MG63 (cell line): ENCODE results near the gene UGP2. TPM values are rescaled to one million over a fixed set of nuclear protein-coding genes. Genes with fewer than 3 reads are reported as not detected.
"Not testable (repeated sequence)": the region's sequence is repeated elsewhere in the genome, so short reads cannot be mapped to it uniquely, and the experiment has no call there.

Experiments used
- DNase-seq: peaks from one replicate; pipeline ENCODE4 v3.0.0-alpha.2; 2020
- H3K27me3 ChIP-seq: fragments of 250-450 bp; sonication (Bioruptor Pico); 2 replicates; pipeline ENCODE4 v1.5.1; 2020; ENCODE audit warnings: mild to moderate bottlenecking, moderate library complexity
- H3K36me3 ChIP-seq: fragments of 250-450 bp; sonication (Bioruptor Pico); 2 replicates; pipeline ENCODE4 v1.5.1; 2020; ENCODE audit warnings: mild to moderate bottlenecking, moderate library complexity
- H3K4me3 ChIP-seq: fragments of 250-450 bp; sonication (Bioruptor Pico); 2 replicates; pipeline ENCODE4 v1.5.1; 2020; ENCODE audit warnings: mild to moderate bottlenecking, moderate library complexity
- H3K9me3 ChIP-seq: fragments of 250-450 bp; sonication (Bioruptor Pico); 2 replicates; pipeline ENCODE4 v1.5.1; 2020; ENCODE audit warnings: mild to moderate bottlenecking, moderate library complexity
- total RNA-seq: library from RNA; depleted of rRNA; stranded (reverse); fragments of >200 nt; shearing (Covaris generic); gene quantifications from 2 replicates; pipeline ENCODE4 v1.2.3, GENCODE V29; 2014; ENCODE audit warnings: low replicate concordance; rRNA removed

Gene UGP2
- 31.2 and 41.4 TPM in 2 replicates for total RNA-seq

DNA sequence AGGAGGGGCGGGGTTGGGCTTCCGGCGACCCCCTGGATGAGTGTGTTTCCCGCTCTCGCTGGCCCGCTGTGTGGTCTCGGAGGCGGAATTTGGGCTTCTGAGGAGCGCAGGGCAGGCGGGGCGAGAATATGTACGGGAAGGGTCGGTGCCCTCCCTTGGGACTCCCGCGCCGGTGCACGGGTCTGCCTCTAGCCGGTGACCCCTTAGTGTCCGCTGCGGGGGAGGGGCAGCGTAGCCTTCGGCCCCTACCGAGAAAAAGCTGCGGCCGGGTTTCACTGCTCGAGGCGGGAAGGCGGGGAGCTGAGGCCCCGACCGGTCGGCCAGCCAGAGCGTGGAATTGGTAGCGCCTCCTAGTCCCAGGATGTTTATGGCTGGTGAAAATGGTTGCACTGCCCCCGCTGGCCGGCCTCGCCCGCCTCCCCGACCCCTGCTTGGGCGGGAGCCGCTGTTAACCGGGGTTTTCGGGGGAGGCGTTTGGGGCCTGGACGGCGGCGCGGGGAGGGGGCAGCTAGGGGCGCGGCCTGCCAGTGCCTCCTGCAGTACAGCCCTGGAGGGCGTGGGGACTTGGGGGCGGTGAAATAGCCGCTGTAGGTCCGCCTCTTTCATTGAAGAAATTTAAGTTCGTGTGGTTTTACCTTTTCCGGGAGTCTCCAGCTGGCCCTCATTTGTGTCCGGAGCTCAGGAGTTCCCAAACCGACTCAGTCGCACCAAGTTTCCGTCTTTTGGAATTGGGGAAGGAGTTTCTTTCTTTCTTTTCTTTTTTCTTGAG is at the start of gene UGP2:
Gene UGP2, plus strand, starts transcription at position 643 of the 769 bp plus-strand sequence. CDS start 290 bp downstream, outside the sequence.
- H3K36me3 ChIP-seq: no peaks in the 10 kb centered on the region; the same call in 1 of the 2 replicates

DNA sequence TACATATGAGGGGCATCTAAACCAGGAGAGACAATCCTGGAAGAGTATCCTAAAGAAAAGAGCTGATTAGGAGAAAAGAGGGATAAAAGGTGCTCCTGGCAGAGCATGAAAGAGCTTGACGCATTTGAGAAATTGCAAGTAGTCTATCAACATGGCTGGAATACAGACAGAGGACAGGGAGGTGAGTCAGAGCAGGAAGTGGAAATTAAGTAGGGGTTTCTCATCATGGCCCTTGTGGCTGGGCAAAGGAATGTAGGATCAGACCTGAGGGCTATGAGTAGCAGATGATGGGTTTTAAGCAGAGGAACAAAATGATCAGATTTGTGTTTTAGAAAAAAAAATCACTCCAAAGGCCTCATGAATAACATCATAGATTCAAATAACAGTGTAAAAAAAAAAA is 49.2 kb upstream of the UGP2 start:
- Histone ChIP-seq H3K4me3 (no peak overlapping the region), H3K36me3 (no peaks in the 10 kb centered on the region), H3K9me3 (no peaks in the 10 kb centered on the region), H3K27me3 (no peaks in the 10 kb centered on the region)
- peak; percentile 47 for DNase-seq

More for the DNA sequence above, at the start of gene UGP2:
- Histone ChIP-seq H3K9me3 (no peaks in the 10 kb centered on the region), H3K27me3 (no peaks in the 10 kb centered on the region), H3K4me3 (peak within 1 kb of the TSS; percentile 92)
- peak; percentile 95 for DNase-seq

DNA sequence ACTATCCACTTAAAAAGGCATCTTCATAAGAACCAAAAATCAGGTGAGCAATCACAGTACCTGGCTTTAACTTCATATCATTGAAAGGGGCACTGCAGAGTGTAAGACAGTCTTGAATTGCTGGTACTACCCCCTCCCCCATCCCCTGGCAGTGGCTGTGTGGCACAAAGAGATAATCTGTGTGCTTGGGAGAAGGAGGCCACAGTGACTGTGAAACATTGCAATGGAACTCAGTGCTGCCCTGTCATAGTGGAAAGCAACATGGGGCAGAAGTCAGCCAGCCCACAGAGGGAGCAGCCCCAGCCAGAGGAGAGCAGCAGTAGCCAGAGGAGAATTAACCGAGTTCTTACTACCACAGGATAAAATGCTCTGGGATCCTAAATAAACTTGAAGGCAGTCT is 45.3 kb upstream of the UGP2 start:
- H3K4me3 ChIP-seq: no peak overlapping the region
- no peaks in the 10 kb centered on the region for H3K27me3 ChIP-seq
- H3K36me3 ChIP-seq: no peaks in the 10 kb centered on the region
- no peaks in the 10 kb centered on the region for H3K9me3 ChIP-seq
- DNase-seq: no peak

DNA sequence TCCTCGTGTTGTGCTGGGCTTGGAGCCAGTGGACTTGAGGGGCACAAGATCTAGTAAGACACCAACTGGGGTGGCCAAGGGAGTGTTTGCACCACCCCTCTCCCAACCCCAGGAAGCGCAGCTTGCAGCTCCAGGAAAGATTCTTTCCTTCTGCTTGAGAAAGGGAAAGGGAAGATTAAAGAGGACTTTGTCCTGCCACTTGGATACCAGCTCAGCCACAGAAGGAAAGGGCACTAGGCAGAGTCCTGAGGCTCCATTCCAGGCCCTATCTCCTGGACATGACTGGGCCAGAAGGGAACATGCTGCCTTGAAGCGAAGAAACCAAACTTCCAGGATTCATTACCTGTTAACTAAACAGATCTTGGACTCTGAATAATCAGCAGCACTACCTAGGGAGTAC is 44.9 kb upstream of the UGP2 start:
- no peaks in the 10 kb centered on the region for H3K36me3 ChIP-seq
- DNase-seq: no peak
- no peak overlapping the region for H3K4me3 ChIP-seq
- no peaks in the 10 kb centered on the region for H3K27me3 ChIP-seq
- H3K9me3 ChIP-seq: no peaks in the 10 kb centered on the region

DNA sequence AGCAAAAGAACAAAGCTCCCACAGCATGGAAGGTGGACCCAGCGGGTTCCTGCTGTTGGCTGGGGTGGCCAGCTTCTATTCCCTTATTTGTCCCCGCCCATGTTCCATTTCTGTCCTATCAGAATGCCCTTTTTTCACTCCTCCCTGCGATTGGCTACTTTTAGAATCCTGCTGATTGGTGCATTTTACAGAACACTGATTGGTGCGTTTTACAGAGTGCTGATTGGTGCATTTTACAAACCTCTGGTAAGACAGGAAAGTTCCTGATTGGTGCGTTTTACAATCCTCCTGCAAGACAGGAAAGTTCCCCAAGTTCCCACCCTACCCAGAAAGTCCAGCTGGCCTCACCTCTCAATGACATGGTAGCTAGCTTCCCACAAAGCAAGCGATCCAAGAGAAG is 40.2 kb upstream of the UGP2 start:
- Histone ChIP-seq H3K9me3 (no peaks in the 10 kb centered on the region), H3K27me3 (no peaks in the 10 kb centered on the region), H3K36me3 (no peaks in the 10 kb centered on the region), H3K4me3 (no peak overlapping the region)
- no peak for DNase-seq

DNA sequence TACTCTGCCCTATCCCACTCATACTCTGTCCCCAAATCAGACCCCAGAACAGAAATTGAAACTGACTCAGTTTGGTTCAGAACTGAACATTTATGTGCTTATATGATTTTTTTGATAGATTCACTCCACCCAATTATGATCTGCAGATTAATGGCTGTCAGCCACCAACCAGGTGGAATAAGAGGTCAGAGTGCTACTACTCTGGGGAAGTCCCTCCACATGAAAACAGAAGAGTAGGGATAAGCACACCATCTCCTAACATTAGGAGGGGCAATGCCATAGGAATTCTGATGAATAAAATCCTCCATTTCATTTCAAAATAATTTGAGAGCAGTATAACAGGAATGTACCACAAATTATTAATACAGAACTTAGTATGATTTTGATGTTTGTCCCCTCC is 36.3 kb upstream of the UGP2 start:
- H3K27me3 ChIP-seq: no peaks in the 10 kb centered on the region
- no peak overlapping the region for H3K4me3 ChIP-seq

DNA sequence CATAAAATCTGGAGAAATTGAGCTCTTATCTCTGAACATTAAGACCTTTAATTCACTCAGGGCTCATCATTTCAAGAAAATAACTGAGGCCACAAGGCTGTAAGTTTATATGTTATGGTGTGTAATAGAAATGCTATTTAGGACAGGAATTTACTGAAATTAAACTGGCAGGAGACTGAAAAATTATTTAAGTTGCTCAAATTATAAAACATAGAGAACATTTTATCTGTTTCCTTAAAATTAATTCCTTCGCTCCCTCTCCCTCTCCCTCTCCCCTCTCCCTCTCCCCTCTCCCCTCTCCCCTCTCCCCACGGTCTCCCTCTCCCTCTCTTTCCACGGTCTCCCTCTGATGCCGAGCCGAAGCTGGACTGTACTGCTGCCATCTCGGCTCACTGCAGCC is 33.7 kb upstream of the UGP2 start:
- not testable (repeated sequence) for H3K4me3 ChIP-seq, DNase-seq

More for the DNA sequence above, 36.3 kb upstream of the UGP2 start:
- H3K9me3 ChIP-seq: no peaks in the 10 kb centered on the region
- no peaks in the 10 kb centered on the region for H3K36me3 ChIP-seq
- no peak for DNase-seq

DNA sequence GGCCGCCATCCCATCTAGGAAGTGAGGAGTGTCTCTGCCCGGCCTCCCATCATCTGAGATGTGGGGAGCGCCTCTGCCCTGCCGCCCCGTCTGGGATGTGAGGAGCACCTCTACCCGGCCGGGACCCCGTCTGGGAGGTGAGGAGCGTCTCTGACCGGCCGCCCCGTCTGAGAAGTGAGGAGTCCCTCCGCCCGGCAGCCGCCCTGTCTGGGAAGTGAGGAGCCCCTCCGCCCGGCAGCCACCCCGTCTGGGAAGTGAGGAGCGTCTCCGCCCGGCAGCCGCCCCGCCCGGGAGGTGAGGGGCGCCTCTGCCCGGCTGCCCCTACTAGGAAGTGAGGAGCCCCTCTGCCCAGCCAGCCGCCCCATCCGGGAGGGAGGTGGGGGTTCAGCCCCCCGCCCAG is 32.8 kb upstream of the UGP2 start:
- DNase-seq, H3K27me3 ChIP-seq, H3K36me3 ChIP-seq, H3K4me3 ChIP-seq, H3K9me3 ChIP-seq: not testable (repeated sequence)

More for the DNA sequence above, 33.7 kb upstream of the UGP2 start:
- not testable (repeated sequence) for H3K27me3 ChIP-seq, H3K9me3 ChIP-seq, H3K36me3 ChIP-seq

DNA sequence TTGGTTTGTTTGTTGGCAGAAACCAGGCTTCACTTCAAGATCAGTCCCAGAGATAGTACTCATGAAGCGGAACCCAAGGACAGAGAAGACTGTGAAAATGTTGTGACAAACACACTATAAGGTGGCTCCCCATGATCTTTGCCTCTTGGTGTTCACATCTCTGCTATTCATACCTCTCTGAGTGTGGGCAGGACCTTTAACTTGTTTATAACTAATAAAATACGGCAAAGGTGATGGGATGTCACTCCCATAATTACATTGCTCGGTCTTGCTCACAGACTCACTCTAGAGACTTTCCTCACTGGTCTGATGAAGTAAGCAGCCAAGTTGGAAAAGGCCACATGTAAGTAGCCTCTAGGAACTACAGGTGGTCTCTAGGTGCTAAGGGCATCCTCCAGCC is 30.6 kb upstream of the UGP2 start:
- Histone ChIP-seq H3K9me3 (no peaks in the 10 kb centered on the region), H3K27me3 (no peaks in the 10 kb centered on the region), H3K36me3 (no peaks in the 10 kb centered on the region), H3K4me3 (no peak overlapping the region)
- DNase-seq: no peak

DNA sequence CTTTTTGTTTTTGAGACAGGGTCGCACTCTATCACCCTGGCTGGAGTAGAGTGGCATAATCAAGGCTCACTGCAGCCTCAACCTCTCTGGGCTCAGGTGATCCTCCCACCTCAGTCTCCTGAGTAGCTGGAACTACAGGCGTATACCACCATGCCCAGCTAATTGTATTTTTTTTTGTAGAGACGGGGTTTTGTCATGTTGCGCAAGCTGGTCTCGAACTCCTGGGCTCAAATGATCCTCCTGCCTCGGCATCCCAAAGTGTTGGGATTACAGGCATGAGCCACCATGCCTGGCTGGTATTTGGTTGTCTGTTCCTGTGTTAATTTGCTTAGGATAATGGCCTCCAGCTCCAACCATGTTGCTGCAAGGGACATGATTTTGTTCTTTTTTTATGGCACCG is 29.8 kb upstream of the UGP2 start:
- H3K27me3 ChIP-seq, H3K36me3 ChIP-seq, DNase-seq, H3K9me3 ChIP-seq, H3K4me3 ChIP-seq: not testable (repeated sequence)

DNA sequence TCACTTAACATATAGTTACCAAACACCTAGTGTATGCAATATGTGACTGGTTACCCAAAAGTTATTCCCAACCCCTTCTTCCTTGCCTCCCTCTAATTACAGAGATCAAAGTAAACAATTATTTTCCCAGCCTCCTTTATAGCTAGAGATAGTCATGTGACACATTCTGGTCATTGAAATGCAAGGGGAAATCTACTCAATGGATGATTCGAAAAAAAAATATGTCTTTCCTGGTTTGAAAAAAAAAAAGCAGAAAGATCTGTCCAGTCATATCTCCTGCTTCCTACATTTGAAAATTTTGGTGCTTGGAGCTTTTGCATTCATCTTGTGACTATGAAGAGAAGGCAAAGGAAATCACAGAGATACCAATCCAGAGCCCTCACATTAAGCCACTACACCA is 27.6 kb upstream of the UGP2 start:
- Histone ChIP-seq H3K4me3 (no peak overlapping the region), H3K9me3 (no peaks in the 10 kb centered on the region), H3K36me3 (no peaks in the 10 kb centered on the region), H3K27me3 (no peaks in the 10 kb centered on the region)
- DNase-seq: no peak

DNA sequence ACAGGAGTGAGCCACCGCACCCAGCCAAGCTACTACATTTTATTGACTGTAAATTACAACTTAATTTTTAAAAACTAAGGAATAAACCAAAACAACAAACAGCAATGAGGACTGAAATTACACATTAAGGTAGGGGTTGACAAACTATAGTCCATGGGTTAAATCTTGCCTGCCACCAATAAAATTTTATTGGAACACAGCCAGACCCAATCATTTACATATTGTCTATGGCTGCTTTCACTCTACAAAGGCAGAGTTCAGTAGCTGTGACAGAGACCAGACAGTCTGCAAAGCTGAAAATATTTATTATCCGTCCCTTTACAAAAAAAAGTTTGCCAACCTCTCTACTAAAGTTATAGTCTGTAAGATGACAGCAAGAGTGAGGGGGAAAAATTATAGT is 24.3 kb upstream of the UGP2 start:
- no peak for DNase-seq
- H3K27me3 ChIP-seq: no peaks in the 10 kb centered on the region
- no peaks in the 10 kb centered on the region for H3K36me3 ChIP-seq
- H3K4me3 ChIP-seq: no peak overlapping the region
- no peaks in the 10 kb centered on the region for H3K9me3 ChIP-seq

DNA sequence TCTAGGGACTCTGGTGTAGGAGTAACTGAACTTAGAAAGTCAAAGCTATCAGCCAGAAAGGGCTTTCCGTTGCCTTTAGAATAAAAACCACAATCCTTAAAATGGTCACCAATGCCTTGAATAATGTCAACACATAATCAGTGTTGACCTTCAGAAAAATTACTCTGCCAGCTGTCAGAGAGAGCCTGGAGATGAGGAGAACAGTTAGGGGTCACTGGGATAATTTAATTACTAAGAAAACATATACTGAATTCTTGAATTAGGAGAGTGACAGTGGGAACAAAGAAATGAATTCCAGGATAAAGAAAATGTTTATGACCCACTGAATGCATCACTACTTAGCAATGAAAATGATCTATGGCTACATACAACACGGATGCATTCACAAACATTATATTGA is 23.4 kb upstream of the UGP2 start:
- no peak overlapping the region for H3K4me3 ChIP-seq

DNA sequence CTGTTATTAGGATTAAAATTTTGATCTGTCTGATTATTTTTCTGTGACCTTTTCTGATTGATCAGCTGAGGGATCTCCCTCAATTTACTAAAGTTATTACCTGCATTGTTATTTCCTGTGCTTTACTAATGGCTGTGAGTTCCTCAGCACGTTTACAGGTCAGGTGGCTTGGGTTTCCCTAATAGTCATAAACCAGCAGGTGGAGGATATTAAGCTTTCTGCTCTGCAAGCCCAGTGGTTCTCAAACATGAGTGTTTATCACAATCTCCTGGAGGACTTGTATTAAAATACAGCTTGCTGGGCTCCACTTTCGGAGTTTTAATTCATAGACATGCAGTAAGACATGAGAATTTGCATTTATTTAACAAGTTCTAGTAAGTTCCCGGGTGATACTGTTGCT is 22.4 kb upstream of the UGP2 start:
- Histone ChIP-seq H3K27me3 (no peaks in the 10 kb centered on the region), H3K4me3 (no peak overlapping the region)
- DNase-seq: no peak

More for the DNA sequence above, 23.4 kb upstream of the UGP2 start:
- no peaks in the 10 kb centered on the region for H3K9me3 ChIP-seq
- DNase-seq: no peak
- no peaks in the 10 kb centered on the region for H3K27me3 ChIP-seq
- no peaks in the 10 kb centered on the region for H3K36me3 ChIP-seq

DNA sequence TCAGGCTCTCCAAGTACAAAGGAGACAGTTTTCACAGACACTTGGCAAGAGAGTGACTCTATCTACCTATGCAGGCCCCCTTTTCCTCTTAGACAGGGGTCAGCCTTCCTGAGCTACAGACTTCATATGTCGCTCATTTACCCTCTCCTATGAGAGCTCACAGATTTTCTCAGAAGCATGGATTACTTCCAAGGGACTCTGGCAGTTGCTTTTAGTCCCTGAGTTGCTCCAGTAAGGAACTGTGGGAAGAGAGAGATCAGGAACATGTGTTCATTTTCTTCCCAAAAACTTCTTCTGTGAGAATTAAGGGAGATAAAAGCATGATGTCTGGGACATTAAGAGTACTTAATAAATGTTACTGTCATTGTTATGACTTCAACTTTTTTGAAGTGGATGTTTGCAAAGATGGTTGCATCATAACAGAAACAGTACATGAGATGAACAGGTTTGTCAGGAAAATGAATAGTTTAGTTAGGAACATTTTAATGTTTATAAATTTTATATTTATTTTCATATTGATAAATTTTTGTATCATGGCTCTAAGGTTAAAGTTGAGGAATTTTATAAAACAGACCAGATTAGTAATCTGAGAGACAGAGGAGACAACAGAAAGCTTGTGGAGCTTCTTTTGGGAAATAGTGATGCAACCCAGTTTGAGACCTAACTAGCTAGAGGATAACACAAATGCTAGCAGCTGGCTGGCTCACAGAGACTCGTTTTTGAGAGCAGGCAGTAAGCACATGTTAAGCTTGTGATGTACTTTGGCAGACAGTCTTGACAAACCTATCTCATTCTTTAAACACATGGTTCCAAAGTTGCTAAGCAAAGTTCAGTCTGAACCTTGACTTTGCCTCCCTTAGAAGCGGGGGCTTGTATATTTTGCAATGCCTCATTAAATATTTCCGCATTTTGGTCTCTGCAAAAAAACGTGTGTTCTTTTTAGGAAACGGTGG is 21.7 kb upstream of the UGP2 start:
- Histone ChIP-seq H3K36me3 (no peaks in the 10 kb centered on the region), H3K27me3 (no peaks in the 10 kb centered on the region), H3K9me3 (no peaks in the 10 kb centered on the region), H3K4me3 (no peak overlapping the region)
- DNase-seq: no peak

More for the DNA sequence above, 22.4 kb upstream of the UGP2 start:
- Histone ChIP-seq H3K36me3 (no peaks in the 10 kb centered on the region), H3K9me3 (no peaks in the 10 kb centered on the region)

DNA sequence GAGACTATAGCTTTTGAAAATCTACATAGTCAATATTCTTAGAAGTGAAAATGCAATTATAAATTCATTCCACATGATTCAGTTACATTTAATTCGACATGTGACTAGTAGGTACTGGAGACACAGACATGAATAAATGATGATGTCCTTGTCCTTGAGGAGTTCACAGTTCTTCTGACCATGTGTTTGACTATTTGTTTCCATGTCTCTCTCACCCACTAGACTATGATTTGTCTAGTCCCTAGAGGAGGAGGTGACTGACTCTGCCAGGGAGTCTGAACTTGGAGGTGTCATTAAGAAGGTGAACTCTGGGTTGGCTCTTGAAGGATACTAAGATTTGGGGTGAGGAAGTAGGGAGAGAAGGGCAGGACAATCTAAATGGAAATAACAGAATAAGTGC is 20.7 kb upstream of the UGP2 start:
- no peak for DNase-seq
- Histone ChIP-seq H3K27me3 (no peaks in the 10 kb centered on the region), H3K4me3 (no peak overlapping the region), H3K36me3 (no peaks in the 10 kb centered on the region), H3K9me3 (no peaks in the 10 kb centered on the region)

DNA sequence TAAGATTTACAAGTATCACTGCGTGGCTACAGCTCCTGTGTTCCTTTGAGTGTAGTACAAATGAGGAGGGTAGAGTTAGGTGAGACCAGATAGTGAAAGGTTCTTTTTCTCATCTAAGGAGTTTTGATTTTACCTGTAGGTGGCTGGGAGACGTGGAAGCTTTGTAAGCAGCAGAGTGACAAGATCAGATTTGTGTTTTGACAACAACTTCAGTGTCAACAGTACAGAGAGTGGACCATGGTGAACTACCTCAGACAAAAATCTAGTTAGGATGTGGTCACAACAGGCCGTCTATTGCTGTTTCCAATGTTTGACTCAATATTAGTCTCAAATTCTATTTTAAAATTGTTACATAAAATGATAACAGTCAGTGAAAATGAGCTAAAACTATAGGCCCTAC is 20.3 kb upstream of the UGP2 start:
- no peaks in the 10 kb centered on the region for H3K27me3 ChIP-seq
- H3K9me3 ChIP-seq: no peaks in the 10 kb centered on the region
- H3K4me3 ChIP-seq: no peak overlapping the region
- no peaks in the 10 kb centered on the region for H3K36me3 ChIP-seq
- DNase-seq: no peak
